OCI-LY7 (cell line): ENCODE measurements around the gene ZNF605. TPM values are rescaled to one million over a fixed set of nuclear protein-coding genes. Genes with fewer than 3 reads are reported as not detected.

ENCODE experiments used
- BruUV-seq: library from RNA; stranded (reverse); fragments of 400-500 nt; replicated peaks from 2 replicates; lab custom pipeline; 2021; lab: Mats Ljungman, UMichigan
- CTCF ChIA-PET: fragments of 300-600 bp; sonication (Branson Sonifier 250); formaldehyde crosslinking; loops from one replicate; lab custom pipeline; 2022; ENCODE audit warnings: antibody characterized with exemption; ENCODE audit not compliant: unreplicated experiment; lab: Charles Lee
- POLR2A ChIA-PET: fragments of 300-600 bp; sonication (Branson Sonifier 250); formaldehyde crosslinking; loops from one replicate; lab custom pipeline; 2022; ENCODE audit warnings: antibody characterized with exemption; lab: Charles Lee
- DNase-seq: peaks from one replicate; pipeline ENCODE4 v3.0.0-alpha.2; 2015; ENCODE audit warnings: low spot score
- H2AFZ ChIP-seq: fragments of 200-600 bp; sonication (generic), shearing (Covaris generic); 2 replicates; pipeline ENCODE4 v1.6.1; 2014; ENCODE audit warnings: mild to moderate bottlenecking, antibody characterized with exemption, low read length, moderate library complexity
- H3K27ac ChIP-seq: fragments of 200-600 bp; sonication (generic); 2 replicates; pipeline ENCODE4 v1.5.1; 2014; ENCODE audit warnings: mixed run types, low read depth, mild to moderate bottlenecking, moderate library complexity, low read length, inconsistent platforms; ENCODE audit not compliant: poor library complexity, severe bottlenecking
- H3K36me3 ChIP-seq: fragments of 200-600 bp; sonication (generic); 2 replicates; pipeline ENCODE4 v1.6.1; 2014; ENCODE audit warnings: mild to moderate bottlenecking, antibody characterized with exemption, low read length, moderate library complexity, mixed read lengths; ENCODE audit not compliant: insufficient read depth
- H3K4me1 ChIP-seq: fragments of 200-600 bp; sonication (generic); 2 replicates; pipeline ENCODE4 v1.5.1; 2014; ENCODE audit warnings: mild to moderate bottlenecking, low read length; ENCODE audit not compliant: insufficient read depth, poor library complexity, severe bottlenecking
- H3K4me2 ChIP-seq: fragments of 200-600 bp; sonication (generic); 2 replicates; pipeline ENCODE4 v1.6.1; 2014; ENCODE audit warnings: mild to moderate bottlenecking, low read length
- H3K4me3 ChIP-seq: fragments of 200-600 bp; sonication (generic); 2 replicates; pipeline ENCODE4 v1.5.1; 2014; ENCODE audit warnings: mild to moderate bottlenecking, low read depth, low read length; ENCODE audit not compliant: poor library complexity, severe bottlenecking
- H3K79me2 ChIP-seq: fragments of 200-600 bp; sonication (generic); 2 replicates; pipeline ENCODE4 v1.6.1; 2016; ENCODE audit warnings: low read depth, mild to moderate bottlenecking, low read length, moderate library complexity, mixed read lengths; ENCODE audit not compliant: insufficient read depth
- H3K9me2 ChIP-seq: fragments of 200-600 bp; sonication (generic); 2 replicates; pipeline ENCODE4 v1.6.1; 2016; ENCODE audit warnings: mild to moderate bottlenecking, low read length, mixed read lengths; ENCODE audit not compliant: insufficient read depth
- H3K9me3 ChIP-seq: fragments of 200-600 bp; sonication (generic); 2 replicates; pipeline ENCODE4 v1.6.1; 2014; ENCODE audit warnings: mild to moderate bottlenecking, mixed run types, low read length, mixed read lengths
- H4K20me1 ChIP-seq: fragments of 200-600 bp; sonication (generic); 2 replicates; pipeline ENCODE4 v1.6.1; 2014; ENCODE audit warnings: mild to moderate bottlenecking, antibody characterized with exemption, low read length, moderate library complexity, mixed read lengths; ENCODE audit not compliant: insufficient read depth
- EZH2phosphoT487 ChIP-seq: fragments of 200-600 bp; sonication (generic); IDR thresholded peaks from 2 replicates; pipeline ENCODE4 v1.6.1; 2018; ENCODE audit warnings: low read depth, borderline replicate concordance, mild to moderate bottlenecking, mixed run types, antibody characterized with exemption, low read length, moderate library complexity, mixed read lengths
- intact Hi-C: fragments of 100-400 bp; cut with micrococcal nuclease; formaldehyde crosslinking; loops from one replicate; pipeline ENCODE4 v1.10.0; 2022; ENCODE audit not compliant: unreplicated experiment
- total RNA-seq, 2 experiments: library from RNA; depleted of rRNA in 1 of 2; stranded (reverse); fragments of >200 nt in 1 of 2; shearing (Covaris generic) in 1 of 2; gene quantifications; 2 replicates each; pipeline ENCODE4 v1.2.3, GENCODE V29; 2014 to 2022
- TF ChIP-seq, protein P1 (sequence below): fragments of 200-600 bp; sonication (generic); conservative IDR thresholded peaks from 2 replicates; pipeline ENCODE4 v1.5.1; 2014; ENCODE audit warnings: mild to moderate bottlenecking, antibody characterized with exemption, low read length, moderate library complexity, mixed read lengths

Gene ZNF605
- total RNA-seq, 2 experiments from 2014 or later, result 6.6 to 13.9 TPM

DNA sequence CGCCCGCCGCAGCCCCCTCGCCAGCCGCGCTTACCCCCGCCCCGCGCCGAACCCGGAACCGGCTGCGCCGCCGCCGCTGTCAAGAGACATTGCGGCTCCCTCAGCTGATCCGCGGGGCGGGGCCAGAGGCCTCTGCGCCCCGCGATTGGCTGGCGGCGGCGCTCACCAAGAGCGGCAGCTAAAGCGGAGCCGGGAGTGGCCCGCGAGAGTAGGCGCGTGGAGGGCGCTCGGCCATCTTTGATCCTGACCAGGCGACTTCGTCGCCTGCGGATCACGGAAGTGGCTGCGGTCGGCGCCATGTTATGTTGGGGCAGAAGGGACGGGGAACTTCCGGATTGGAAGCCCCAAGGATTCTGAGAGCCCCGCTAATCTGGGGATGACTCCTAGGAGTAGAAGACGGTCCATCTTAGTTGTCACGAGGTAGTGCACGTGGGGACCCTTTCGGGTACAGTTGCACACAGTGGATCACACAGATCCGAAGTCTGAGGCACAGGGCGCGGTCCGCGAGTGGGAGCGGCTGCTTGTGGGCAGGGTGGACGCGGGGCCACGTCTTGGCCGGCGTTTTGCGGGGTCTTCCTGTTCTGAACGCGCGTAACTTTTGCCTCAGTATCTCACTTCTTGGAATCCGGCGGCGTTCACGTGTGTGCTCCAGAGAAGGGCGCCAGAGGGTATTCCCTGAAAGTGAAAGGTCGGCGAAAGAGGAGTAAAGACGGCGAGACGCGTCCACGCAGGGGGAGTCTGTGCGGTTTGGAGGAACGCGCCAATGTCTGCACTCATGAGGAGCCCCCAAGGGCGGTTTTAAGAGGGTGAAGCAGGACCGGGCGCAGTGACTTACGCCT is 68.4 kb downstream of the ZNF605 start, which contains the start of gene CHFR:
Gene CHFR (minus strand): TSS at position 93 of the 839 bp plus-strand sequence. CDS start 277 bp downstream, outside the sequence.
- peak within 1 kb of the TSS; percentile 43 for H3K27ac ChIP-seq
- no peaks in the 10 kb centered on the region for H4K20me1 ChIP-seq
- H3K79me2 ChIP-seq, result peaks cover 13% of the 10 kb centered on the region; the same call in 1 of the 2 replicates
- peak within 1 kb of the TSS; percentile 95 for H3K4me3 ChIP-seq
- peak; percentile 98 for DNase-seq
- peak within 1 kb of the TSS; percentile 86 for H2AFZ ChIP-seq
- TF ChIP-seq, protein P1, sequence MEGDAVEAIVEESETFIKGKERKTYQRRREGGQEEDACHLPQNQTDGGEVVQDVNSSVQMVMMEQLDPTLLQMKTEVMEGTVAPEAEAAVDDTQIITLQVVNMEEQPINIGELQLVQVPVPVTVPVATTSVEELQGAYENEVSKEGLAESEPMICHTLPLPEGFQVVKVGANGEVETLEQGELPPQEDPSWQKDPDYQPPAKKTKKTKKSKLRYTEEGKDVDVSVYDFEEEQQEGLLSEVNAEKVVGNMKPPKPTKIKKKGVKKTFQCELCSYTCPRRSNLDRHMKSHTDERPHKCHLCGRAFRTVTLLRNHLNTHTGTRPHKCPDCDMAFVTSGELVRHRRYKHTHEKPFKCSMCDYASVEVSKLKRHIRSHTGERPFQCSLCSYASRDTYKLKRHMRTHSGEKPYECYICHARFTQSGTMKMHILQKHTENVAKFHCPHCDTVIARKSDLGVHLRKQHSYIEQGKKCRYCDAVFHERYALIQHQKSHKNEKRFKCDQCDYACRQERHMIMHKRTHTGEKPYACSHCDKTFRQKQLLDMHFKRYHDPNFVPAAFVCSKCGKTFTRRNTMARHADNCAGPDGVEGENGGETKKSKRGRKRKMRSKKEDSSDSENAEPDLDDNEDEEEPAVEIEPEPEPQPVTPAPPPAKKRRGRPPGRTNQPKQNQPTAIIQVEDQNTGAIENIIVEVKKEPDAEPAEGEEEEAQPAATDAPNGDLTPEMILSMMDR, result no peak
- no peak for TF ChIP-seq EZH2phosphoT487
- H3K9me3 ChIP-seq, result peaks cover 10% of the 10 kb centered on the region; the same call in 1 of the 2 replicates
- peaks cover 21% of the 10 kb centered on the region for H3K36me3 ChIP-seq
- H3K4me2 ChIP-seq, result peak within 1 kb of the TSS; percentile 89
- intact Hi-C loops, result loop anchor here (5.0 kb wide), 2 partner anchors 65 to 115 kb away; no protein-coding TSS in a partner anchor
- POLR2A ChIA-PET, result no interaction called here
- CTCF ChIA-PET, result interaction anchor here (0.5 kb wide), 1 partner anchor 58 kb away, joined by 3 read pairs; no protein-coding TSS in a partner anchor
- H3K9me2 ChIP-seq, result no peaks in the 10 kb centered on the region
- BruUV-seq, result TSS peak; percentile 94
- peaks cover 14% of the 10 kb centered on the region for H3K4me1 ChIP-seq

DNA sequence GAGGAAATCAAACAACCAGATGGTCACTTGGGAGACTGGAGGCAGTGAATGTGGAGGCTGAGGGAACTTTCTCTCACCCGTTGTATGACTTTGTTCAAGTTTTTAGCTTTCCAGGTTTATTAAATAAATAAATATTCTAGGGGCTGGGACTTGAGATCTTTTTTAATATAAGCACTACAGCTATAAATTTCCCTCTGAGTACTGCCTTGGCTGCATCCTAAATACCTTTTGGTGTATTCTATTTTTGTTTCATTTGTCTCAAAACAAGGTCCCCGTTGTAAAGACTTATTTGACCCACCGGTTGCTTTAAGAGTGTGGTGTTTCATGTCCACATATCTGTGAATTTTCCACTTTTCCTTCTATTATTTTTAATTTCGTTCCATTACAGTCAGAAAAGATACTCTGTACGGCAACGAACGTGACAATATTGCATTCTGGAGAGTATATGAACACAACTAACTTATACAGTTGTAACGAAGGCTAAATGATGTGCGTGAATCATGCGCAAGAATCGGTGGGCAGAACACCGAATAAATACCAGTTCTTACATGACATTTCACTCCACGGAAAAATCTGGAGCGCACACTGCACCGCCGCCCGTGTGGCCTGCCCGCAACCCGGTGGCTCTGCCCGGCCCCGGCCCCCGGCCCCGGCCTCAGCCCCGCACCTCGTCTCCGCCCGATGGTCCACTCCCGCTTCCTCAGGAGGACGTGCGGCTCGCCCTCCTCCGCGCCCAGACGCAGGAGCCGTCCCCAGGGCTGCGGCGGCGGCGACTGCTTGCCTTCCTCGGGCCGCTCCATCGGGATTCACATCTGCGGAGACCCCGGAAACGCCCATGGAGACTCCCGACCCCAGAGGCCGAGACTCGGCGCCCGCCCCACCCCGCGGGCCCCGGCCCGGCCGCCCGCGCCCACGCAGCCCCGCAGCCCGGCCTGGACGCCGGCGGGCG is 69.3 kb downstream of the ZNF605 start:
- Histone ChIP-seq H3K9me2 (no peaks in the 10 kb centered on the region), H3K27ac (no peak overlapping the region), H3K79me2 (peaks cover 13% of the 10 kb centered on the region; the same call in 1 of the 2 replicates), H3K4me2 (peak overlapping the region; percentile 89), H4K20me1 (no peaks in the 10 kb centered on the region), H2AFZ (peak overlapping the region; percentile 46), H3K4me3 (peak overlapping the region; percentile 95), H3K36me3 (peaks cover 29% of the 10 kb centered on the region), H3K9me3 (peaks cover 10% of the 10 kb centered on the region; the same call in 1 of the 2 replicates), H3K4me1 (peaks cover 14% of the 10 kb centered on the region)
- ChIA-PET POLR2A (no interaction called here), CTCF (interaction anchor here (0.5 kb wide), 1 partner anchor 57 kb away, joined by 3 read pairs; no protein-coding TSS in a partner anchor)
- intact Hi-C loops, result loop anchor here (5.0 kb wide), 2 partner anchors 65 to 115 kb away; no protein-coding TSS in a partner anchor
- no peak for DNase-seq
- BruUV-seq, result no TSS peak
- no peak for TF ChIP-seq EZH2phosphoT487
- TF ChIP-seq, protein P1, result no peak
